Activated CD8-positive, alpha-beta T cell treated with anti-CD3 and anti-CD28 coated beads, Interleukin-2, amount 10 ng/mL, durations not matched to agents 7 days and 5 days (primary cell): ENCODE measurements around the gene CLASP2. TPM values are rescaled to one million over a fixed set of nuclear protein-coding genes. Genes with fewer than 3 reads are reported as not detected.

Source experiments
- total RNA-seq, 2 experiments: library from RNA; stranded (reverse); gene quantifications; one replicate each; pipeline ENCODE4 v1.2.3, GENCODE V29; 2021

The CLASP2 gene
- total RNA-seq, 2 experiments from 2014 or later = 44.0 to 44.3 TPM

Other genes starting within 250 kb of the CLASP2 start
- 100 to 1,000 TPM; 166 to 175 TPM for gene PDCD6IP, start 80.4 kb upstream of the CLASP2 start, total RNA-seq